Activated T-cell treated with anti-CD3 and anti-CD28 coated beads for 48 hours (primary cell): ENCODE measurements around the gene CAMK2N1.
A peak's percentile ranks its signal among the peaks of the same experiment; 100 is the strongest.
"Not testable (repeated sequence)": the region's sequence is repeated elsewhere in the genome, so short reads cannot be mapped to it uniquely, and the experiment has no call there.

Experiments used
- DNase-seq: peaks from one replicate; pipeline ENCODE4 v3.0.0-alpha.2; 2020; ENCODE audit warnings: low read depth

CAMK2N1 gene

DNA sequence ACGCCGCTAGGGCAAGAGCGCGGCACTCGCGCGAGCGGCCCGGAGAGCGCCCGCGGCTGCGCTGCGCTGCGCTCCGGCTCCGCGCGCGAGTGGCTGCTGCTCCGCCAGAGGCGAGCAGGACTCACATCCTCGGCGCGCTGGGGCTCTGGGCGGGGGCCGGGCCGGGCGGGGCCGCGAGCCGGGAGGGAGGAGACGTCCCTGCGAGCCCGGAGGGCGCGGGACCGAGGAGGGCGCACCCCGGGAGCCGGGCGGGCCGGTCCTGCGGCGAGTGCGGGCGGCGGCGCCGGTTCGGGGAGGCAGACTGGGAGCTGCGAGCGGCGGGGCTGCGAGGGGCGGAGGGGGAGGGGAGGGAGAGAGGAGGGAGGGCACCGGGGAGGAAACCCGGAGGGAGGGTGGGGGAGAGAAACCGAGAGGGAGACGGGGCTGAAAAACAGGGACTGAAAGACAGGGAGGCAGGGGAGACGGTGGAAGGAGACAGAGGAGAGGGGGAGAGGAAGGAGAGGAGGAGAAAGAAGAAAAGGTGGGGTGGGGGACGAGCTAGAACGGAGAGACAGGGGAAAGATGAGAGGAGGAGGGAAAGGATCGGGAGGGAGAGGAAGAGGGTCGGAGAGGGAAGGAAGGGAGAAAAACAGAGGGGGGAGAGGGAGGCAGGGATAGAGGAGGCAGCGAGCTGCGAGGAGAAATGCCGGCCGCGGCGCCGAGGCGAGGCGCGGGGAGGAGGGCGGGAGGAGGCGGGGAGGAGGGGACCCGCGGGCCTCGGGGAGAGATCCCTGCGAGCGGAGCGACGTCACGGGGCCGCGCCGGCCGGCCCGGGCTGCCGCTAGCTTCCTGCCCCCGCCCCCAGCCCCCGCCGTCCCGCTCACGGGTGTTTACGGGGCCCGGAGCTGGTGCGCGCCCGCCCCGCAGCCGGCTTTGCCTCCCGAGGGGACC is at the start of gene CAMK2N1:
Gene CAMK2N1, minus strand, starts transcription at position 684 of the 930 bp plus-strand sequence. CDS start 831 bp downstream, outside the sequence.
- peak; percentile 41 for DNase-seq

- DNase-seq, result no peak
Observed at GRCh38 chr1:20534659-20535417, 48.8 kb upstream of the CAMK2N1 start.

GRCh38 chr1:20533635-20534034 is 47.6 kb upstream of the CAMK2N1 start:
- no peak for DNase-seq

DNA sequence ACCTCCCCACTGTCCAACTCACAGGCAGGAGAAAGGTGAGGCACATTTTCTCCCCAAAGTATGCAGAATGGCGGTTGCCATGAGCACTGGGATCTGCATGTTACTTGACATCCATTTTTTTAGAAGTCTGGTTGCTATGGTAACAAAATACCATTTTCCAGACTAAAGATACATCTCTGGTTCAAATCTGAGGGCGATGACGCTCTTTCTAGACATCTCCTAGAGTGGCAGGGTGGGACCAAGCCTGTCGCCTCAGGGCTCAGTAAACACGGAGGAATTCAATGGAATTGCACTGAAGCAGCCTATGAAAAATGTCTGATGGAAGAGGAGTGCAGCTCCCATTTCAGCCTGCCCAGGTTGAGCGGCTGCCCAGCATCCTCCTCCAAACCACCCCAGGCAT is 44.9 kb upstream of the CAMK2N1 start:
- DNase-seq, result no peak

GRCh38 chr1:20530306-20530705 is 44.3 kb upstream of the CAMK2N1 start:
- no peak for DNase-seq

GRCh38 chr1:20528221-20528620 is 42.2 kb upstream of the CAMK2N1 start:
- no peak for DNase-seq

DNA sequence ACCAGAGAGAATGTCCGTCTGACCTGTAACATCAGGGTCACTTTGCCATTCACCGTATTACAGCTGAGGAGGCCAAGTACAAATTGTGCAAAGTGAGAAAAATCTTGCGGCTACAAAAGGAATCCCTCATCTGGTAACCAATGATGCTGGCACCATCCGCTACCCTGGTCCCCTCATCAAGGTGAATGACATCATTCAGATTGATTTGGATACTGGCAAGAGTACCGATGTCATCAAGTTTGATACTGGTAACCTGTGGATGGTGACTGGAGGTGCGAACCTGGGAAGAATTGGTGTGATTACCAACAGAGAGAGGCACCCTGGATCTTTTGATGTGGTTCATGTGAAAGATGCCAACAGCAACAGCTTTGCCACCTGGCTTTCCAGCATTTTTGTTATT is 40.3 kb upstream of the CAMK2N1 start:
- DNase-seq, result no peak

DNA sequence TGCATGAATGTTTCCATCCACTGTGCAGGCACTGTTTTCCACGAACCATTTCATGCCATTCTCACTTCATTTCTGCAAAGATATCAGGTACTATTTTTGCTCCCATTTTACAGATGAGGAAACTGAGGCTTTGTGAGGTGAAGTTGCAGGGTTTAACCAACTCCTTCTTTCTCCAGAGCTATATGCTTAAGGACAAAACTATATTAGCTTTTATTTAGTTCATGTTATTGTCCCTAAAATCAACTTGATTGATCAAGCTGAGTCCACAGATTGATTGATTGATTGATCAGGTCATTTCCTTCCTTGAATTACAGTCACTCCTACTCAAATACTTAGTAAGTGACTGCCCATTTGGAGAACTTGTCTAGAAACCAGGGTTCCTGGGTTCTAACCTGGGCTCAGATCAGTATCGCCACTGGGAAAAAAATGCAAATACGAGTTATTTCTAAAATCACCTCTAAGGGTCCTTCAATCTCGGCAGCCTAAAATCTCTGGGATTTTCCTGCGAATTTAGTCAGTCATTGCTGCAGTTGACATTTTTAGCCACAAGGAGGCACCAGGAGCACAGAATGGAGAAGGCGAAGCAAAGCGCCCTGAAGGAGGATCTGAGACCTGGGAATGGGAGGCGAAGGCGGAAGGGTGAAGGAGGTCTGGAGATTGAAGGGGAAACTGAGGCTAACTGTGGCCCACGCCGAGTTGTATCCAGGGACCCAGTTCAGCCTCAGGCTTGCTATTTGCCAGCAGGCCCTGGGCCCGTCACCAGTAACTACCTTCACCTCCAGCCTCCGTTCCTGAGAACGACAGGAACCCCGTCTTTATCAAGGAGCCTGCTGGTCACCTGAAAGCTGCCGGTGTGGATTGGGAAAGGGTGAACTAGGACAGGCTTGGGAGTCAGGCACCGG is 36.2 kb upstream of the CAMK2N1 start:
- DNase-seq, result peak; percentile 52

- DNase-seq, result not testable (repeated sequence)
Observed at GRCh38 chr1:20519609-20520262, 33.7 kb upstream of the CAMK2N1 start.

DNA sequence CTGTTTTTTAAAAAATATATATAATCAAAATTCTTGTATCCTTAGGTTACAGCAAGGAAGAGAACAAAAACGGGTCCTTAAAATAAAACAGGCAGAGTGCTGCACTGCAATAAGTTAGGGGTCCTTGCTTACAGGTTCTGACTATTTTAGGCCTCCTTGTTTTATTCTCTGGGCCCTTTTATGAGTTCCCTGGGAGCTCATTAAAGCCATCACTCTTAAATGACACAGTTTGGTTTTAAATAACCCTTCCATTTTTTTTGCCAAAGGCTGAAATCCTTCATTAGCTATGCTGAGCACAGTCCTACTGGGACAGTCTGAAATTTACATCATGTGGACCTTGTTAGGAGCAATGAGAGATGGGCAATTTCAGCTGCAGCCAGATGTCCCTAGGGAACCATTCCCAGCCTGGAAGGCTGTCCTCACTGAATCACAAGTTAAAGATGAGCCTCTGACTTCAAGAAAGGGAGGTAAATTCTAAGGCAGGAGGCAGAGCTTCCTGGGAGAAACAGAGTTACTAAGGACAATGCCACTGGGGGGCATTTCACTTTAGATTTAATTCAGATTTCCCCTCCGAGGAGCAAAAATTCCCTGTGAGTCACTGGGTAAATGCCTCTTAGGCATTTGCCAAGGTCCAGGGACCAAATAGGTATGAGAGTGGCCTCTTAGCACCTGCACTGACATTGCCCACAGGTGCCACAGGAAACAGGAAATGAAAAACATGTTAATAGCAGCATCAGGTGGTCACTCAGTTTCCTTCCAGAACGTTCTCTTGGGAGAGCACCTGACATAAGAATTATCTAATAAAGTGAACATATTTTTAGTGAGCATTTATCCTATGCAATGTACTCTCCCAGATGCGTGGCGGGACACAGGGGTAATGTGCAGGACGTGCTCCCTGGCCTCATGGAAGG is 25.8 kb upstream of the CAMK2N1 start:
- no peak for DNase-seq

GRCh38 chr1:20508411-20508771 is 22.4 kb upstream of the CAMK2N1 start:
- no peak for DNase-seq

DNA sequence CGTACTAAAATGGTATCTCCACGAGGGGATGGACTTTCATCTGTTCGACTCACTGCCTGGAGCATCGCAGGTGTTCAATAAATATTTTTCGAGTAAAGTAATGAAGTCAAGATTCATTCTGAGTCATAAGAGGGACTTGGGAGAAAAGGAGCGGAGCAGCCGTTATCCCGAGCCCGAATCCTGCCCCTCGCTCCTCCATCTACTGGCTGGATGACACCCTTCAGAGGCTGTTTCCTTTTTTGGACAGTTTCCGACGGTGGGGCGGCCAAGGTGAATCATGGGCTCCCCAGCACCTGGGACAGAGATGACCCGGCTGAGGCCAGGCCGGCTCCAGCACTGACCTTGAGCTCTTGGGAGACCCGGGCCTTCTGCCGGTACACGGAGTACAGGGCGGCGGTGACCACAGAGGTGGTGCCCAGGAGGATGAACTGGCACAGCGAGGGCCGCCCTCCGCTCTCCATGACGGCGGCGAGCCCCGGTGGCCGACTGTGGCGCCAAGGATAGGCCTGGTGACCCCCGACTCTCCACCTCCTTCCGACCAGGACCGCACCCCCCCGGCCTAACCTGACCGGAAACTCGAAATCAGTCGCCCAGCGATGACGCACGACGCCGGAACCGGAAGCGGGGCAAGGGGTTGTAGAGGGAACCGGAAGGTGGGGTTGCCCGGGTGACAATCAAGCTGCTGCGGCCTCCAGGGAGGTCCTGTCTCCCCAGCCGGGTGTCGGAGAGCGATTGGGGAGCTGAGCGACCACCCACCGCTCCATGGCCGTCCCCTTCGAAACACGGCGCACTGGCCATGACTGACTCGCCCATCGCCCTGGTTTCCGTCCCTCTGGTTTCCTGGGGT is 21.8 kb upstream of the CAMK2N1 start, which contains the start of gene MUL1:
Gene MUL1, minus strand, starts transcription at position 588 of the 847 bp plus-strand sequence. Its CDS starts 127 bp downstream, at position 461.
- peak; percentile 92 for DNase-seq

GRCh38 chr1:20507248-20507563 is 21.2 kb upstream of the CAMK2N1 start:
- DNase-seq, result no peak

DNA sequence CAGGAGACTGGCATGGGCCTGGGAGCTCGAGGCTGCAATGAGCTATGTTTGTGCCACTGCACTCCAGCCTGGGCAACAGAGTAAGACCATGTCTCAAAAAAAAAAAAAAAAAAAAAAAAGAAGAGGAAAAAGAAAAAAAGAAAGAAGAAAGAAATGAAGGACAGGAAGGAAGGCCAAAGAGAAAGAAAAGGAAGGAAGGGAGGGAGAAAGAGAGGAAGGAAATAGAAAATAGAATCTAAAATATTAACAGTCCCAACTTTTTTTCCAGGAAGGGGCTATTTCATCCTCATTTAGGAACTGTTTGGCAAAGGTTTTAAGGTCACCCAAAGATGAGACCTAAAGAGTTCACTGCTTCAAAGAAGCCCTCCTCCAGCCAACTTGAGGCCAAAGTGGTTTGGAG is 19.5 kb upstream of the CAMK2N1 start:
- DNase-seq, result no peak

DNA sequence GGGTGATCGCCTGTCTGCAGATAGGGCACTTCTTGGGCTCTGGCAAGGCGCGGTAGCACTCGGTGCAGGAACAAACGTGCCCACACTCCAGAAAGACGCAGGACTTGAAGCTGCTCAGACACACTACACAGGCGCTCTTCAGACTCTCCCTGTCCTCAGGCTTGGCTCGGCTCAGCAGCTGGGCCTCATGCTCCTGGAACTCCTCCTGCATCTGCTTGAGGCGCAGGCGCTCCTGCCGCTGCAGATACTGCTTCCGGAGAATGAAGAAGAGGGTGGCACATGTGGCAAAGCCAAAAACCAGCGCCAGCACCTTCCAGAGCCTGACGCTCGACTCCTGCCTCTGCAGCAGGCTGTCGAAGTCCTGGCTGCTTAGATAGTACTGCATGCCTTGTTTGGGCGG is 14.7 kb upstream of the CAMK2N1 start:
- no peak for DNase-seq

- DNase-seq, result no peak
Observed at GRCh38 chr1:20499718-20500117, 13.7 kb upstream of the CAMK2N1 start.

- DNase-seq, result no peak
Observed at GRCh38 chr1:20499105-20499504, 13.1 kb upstream of the CAMK2N1 start.

- DNase-seq, result no peak
Observed at GRCh38 chr1:20498116-20498515, 12.1 kb upstream of the CAMK2N1 start.

DNA sequence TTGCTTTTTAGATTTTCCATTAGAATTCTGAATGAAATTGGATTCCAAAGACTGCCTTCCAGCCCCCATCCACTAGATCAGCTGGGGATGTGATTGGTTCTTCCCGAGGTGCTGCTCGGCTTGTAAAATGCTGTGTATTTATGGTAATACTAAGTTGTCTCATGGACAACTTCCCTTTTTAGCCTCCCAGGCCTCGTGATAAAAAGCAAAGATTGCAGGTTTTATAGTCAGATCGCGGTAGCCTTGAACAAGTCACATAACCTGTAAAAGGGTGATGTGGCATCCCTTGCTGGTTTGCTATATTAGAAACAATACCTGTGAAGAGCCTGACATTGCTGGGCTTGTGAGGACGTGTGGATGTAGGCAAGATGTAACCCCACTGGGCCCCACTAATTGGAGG is 11.5 kb upstream of the CAMK2N1 start:
- no peak for DNase-seq
